ENCODE results near the gene FAM120B.
"Not testable (repeated sequence)": the region's sequence is repeated elsewhere in the genome, so short reads cannot be mapped to it uniquely, and the experiment has no call there.

Gene FAM120B

GRCh38 chr6:170407932-170408331 lies 101.4 kb downstream of the FAM120B start:
- DNase-seq (ENCODE audit: low read depth): no peak
- no peak for TF ChIP-seq CTCF (IDR thresholded peaks at IDR 0.05; ENCODE audit: insufficient read depth, low read depth, low read length, missing control alignments)
- no peak overlapping the region for H3K4me3 ChIP-seq (ENCODE audit: low read length)

- DNase-seq (ENCODE audit: low read depth); H3K4me3 ChIP-seq (ENCODE audit: low read length): not testable (repeated sequence)
Observed at GRCh38 chr6:170409746-170410145, 103.2 kb downstream of the FAM120B start.

GRCh38 chr6:170410241-170410640 lies 103.7 kb downstream of the FAM120B start:
- no peak for DNase-seq (ENCODE audit: low read depth)
- no peak for TF ChIP-seq CTCF (IDR thresholded peaks at IDR 0.05; ENCODE audit: insufficient read depth, low read depth, low read length, missing control alignments)
- H3K4me3 ChIP-seq (ENCODE audit: low read length): no peak overlapping the region

GRCh38 chr6:170415318-170415717 lies 108.8 kb downstream of the FAM120B start:
- H3K4me3 ChIP-seq (ENCODE audit: low read length): no peak overlapping the region
- DNase-seq (ENCODE audit: low read depth): no peak
- no peak for TF ChIP-seq CTCF (IDR thresholded peaks at IDR 0.05; ENCODE audit: insufficient read depth, low read depth, low read length, missing control alignments)

GRCh38 chr6:170416303-170416702 lies 109.7 kb downstream of the FAM120B start:
- no peak overlapping the region for H3K4me3 ChIP-seq (ENCODE audit: low read length)
- DNase-seq (ENCODE audit: low read depth): no peak
- no peak for TF ChIP-seq CTCF (IDR thresholded peaks at IDR 0.05; ENCODE audit: insufficient read depth, low read depth, low read length, missing control alignments)

GRCh38 chr6:170416959-170417606 lies 110.5 kb downstream of the FAM120B start:
- TF ChIP-seq CTCF (IDR thresholded peaks at IDR 0.05; ENCODE audit: insufficient read depth, low read depth, low read length, missing control alignments): no peak
- DNase-seq (ENCODE audit: low read depth): no peak
- H3K4me3 ChIP-seq (ENCODE audit: low read length): no peak overlapping the region

- TF ChIP-seq CTCF (IDR thresholded peaks at IDR 0.05; ENCODE audit: insufficient read depth, low read depth, low read length, missing control alignments): no peak
- DNase-seq (ENCODE audit: low read depth): no peak
- no peak overlapping the region for H3K4me3 ChIP-seq (ENCODE audit: low read length)
Observed at GRCh38 chr6:170417881-170418280, 111.3 kb downstream of the FAM120B start.

All from epithelial cell of esophagus (primary cell).